B cell (primary cell): ENCODE measurements around the gene BRF1. TPM values are rescaled to one million over a fixed set of nuclear protein-coding genes. Genes with fewer than 3 reads are reported as not detected.

Experiments
- ATAC-seq: fragments of 200-7000 bp; cut with Tn5 transposase; one replicate; pipeline ENCODE4 v1.10.0; 2021; ENCODE audit warnings: low read depth, mild to moderate bottlenecking, moderate number of reproducible peaks, moderate library complexity
- CTCF ChIA-PET: fragments of 350-600 bp; sonication (Branson Sonifier 250); formaldehyde crosslinking; loops from one replicate; lab custom pipeline; 2021; ENCODE audit warnings: antibody characterized with exemption, inconsistent platforms; lab: Charles Lee
- POLR2A ChIA-PET: fragments of 350-600 bp; sonication (Branson Sonifier 250); formaldehyde crosslinking; loops from one replicate; lab custom pipeline; 2021; ENCODE audit warnings: antibody characterized with exemption; lab: Charles Lee
- DNase-seq: peaks from one replicate; pipeline ENCODE4 v3.0.0; 2013
- H2AFZ ChIP-seq: 2 replicates; pipeline ENCODE4 v1.6.1; 2012; ENCODE audit warnings: mild to moderate bottlenecking, low read depth, low read length; ENCODE audit not compliant: insufficient read depth, poor library complexity, severe bottlenecking
- H3K27ac ChIP-seq, 2 donors: 1 replicate in 1 of 2; 2 replicates in 1 of 2; pipeline ENCODE4 v1.5.1; 2012 to 2013; ENCODE audit warnings: low read length in 2 of 2, mild to moderate bottlenecking in 2 of 2, moderate library complexity in 1 of 2
- H3K27me3 ChIP-seq, 4 experiments: fragments of 200-600 bp in 1 of 4; sonication (generic) in 1 of 4; replicated peaks in 1 of 4; 1 replicate in 2 of 4; 2 replicates in 2 of 4; pipeline versions ENCODE4 v1.6.1 to v1.7.0; 2013 to 2016; ENCODE audit warnings: low read length in 3 of 4, mild to moderate bottlenecking in 2 of 4, mixed read lengths in 1 of 4, moderate library complexity in 1 of 4; ENCODE audit not compliant: insufficient read depth in 4 of 4, control insufficient read depth in 3 of 4; ENCODE audit errors: control extremely low read depth in 1 of 4
- H3K36me3 ChIP-seq, 2 experiments: replicated peaks in 1 of 2; 1 replicate in 1 of 2; 2 replicates in 1 of 2; pipeline versions ENCODE4 v1.6.1 to v1.7.1; 2013; ENCODE audit warnings: low read length in 1 of 2; ENCODE audit not compliant: insufficient read depth in 2 of 2, control insufficient read depth in 1 of 2; ENCODE audit errors: control extremely low read depth in 1 of 2, extremely low read depth in 1 of 2
- H3K4me1 ChIP-seq, 2 donors: fragments of 200-600 bp in 1 of 2; sonication (generic) in 1 of 2; 1 replicate in 1 of 2; 2 replicates in 1 of 2; pipeline versions ENCODE4 v1.5.1 to v1.6.1; 2013 to 2017; ENCODE audit warnings: low read length in 2 of 2; ENCODE audit not compliant: control insufficient read depth in 2 of 2, insufficient read depth in 2 of 2
- H3K4me2 ChIP-seq: replicated peaks from 2 replicates; pipeline ENCODE3; 2012; ENCODE audit warnings: mild to moderate bottlenecking, low read depth, low read length; ENCODE audit not compliant: poor library complexity, severe bottlenecking
- H3K4me3 ChIP-seq, 5 experiments: fragments of 200-600 bp in 1 of 5; sonication (generic) in 1 of 5; 1 replicate in 3 of 5; 2 replicates in 2 of 5; pipeline versions ENCODE4 v1.5.1 to v1.7.0; 2011 to 2016; ENCODE audit warnings: low read length in 4 of 5, mild to moderate bottlenecking in 4 of 5, low read depth in 2 of 5, control low read depth in 1 of 5, moderate library complexity in 1 of 5; ENCODE audit not compliant: insufficient read depth in 1 of 5; ENCODE audit errors: control extremely low read depth in 1 of 5, extremely low read depth in 1 of 5
- H3K79me2 ChIP-seq: fragments of 200-600 bp; sonication (generic); one replicate; pipeline ENCODE4 v1.6.0; 2016; ENCODE audit warnings: low read length; ENCODE audit not compliant: control insufficient read depth, insufficient read depth
- H3K9ac ChIP-seq: fragments of 200-600 bp; sonication (generic); 2 replicates; pipeline ENCODE4 v1.6.1; 2017; ENCODE audit warnings: mild to moderate bottlenecking, low read length, moderate library complexity
- H3K9me3 ChIP-seq, 3 donors: one replicate each; pipeline versions ENCODE4 v1.6.1 to v1.7.1; 2013; ENCODE audit warnings: low read length in 2 of 3; ENCODE audit not compliant: control insufficient read depth in 2 of 3, insufficient read depth in 1 of 3; ENCODE audit errors: control extremely low read depth in 1 of 3
- H4K20me1 ChIP-seq: 2 replicates; pipeline ENCODE4 v1.6.0; 2012; ENCODE audit warnings: mild to moderate bottlenecking, low read length; ENCODE audit not compliant: insufficient read depth, control insufficient read depth, poor library complexity, severe bottlenecking
- H3K27ac Mint-ChIP-seq: one replicate; pipeline ENCODE4 v1.8.0; 2021; ENCODE audit warnings: mixed read lengths
- H3K27me3 Mint-ChIP-seq: one replicate; pipeline ENCODE4 v1.8.0; 2021; ENCODE audit warnings: mixed read lengths
- H3K4me1 Mint-ChIP-seq: one replicate; pipeline ENCODE4 v1.8.0; 2021; ENCODE audit warnings: mixed read lengths
- H3K4me3 Mint-ChIP-seq: one replicate; pipeline ENCODE4 v1.8.0; 2021; ENCODE audit warnings: mixed read lengths
- H3K9me3 Mint-ChIP-seq: one replicate; pipeline ENCODE4 v1.8.0; 2022; ENCODE audit warnings: mixed read lengths; ENCODE audit not compliant: insufficient read depth
- CTCF ChIP-seq: fragments of 200-600 bp; IDR thresholded peaks from one replicate; pipeline ENCODE4 v1.8.0; 2022; ENCODE audit warnings: antibody characterized with exemption, mild to moderate bottlenecking
- EZH2 ChIP-seq: IDR thresholded peaks from 2 replicates; pipeline ENCODE4 v1.6.1; 2012; ENCODE audit warnings: borderline replicate concordance, low read depth, mild to moderate bottlenecking, moderate library complexity, low read length; ENCODE audit not compliant: insufficient read depth, poor library complexity, severe bottlenecking
- WGBS: methylation state at CpG from one replicate; pipeline ENCODE4 v1.1.5; 2013; ENCODE audit warnings: missing lambda C conversion rate; ENCODE audit not compliant: insufficient coverage; 5-methylcytosine and 5-hydroxymethylcytosine counted together
- intact Hi-C: fragments of 100-400 bp; cut with micrococcal nuclease; formaldehyde crosslinking; loops from one replicate; pipeline ENCODE4 v1.10.0; 2022
- polyA plus RNA-seq: library from polyadenylated mRNA; depleted of rRNA; stranded (reverse); fragments of >200 nt; gene quantifications from 2 replicates; pipeline ENCODE4 v1.2.3, GENCODE V29; 2012
- total RNA-seq, 2 donors: library from RNA; stranded (reverse); fragments of 120-200 nt in 1 of 2; gene quantifications; 1 replicate in 1 of 2; 2 replicates in 1 of 2; pipeline versions ENCODE4 v1.2.3 to v1.2.4, GENCODE V29; 2013 to 2022

BRF1 gene
- total and polyA plus RNA-seq, 2 donors (not counting 1 experiment from before 2014, with no cell fraction given) = 24.5 to 55.8 TPM

GRCh38 chr14:105182296-105183020 is 118.3 kb downstream of the BRF1 start:
- 59% methylated on average over 25 of the region's 25 CpGs for WGBS

More at GRCh38 chr14:105182296-105183020, 118.3 kb downstream of the BRF1 start:
- H3K9me3 ChIP-seq = peaks cover 0 to 4% (median 0%) of the 10 kb centered on the region in 3 donors
- peak overlapping the region; percentile 68 for H3K4me3 Mint-ChIP-seq
- CTCF ChIA-PET = interaction anchor here (1.4 kb wide), 1 partner anchor 119 kb away, joined by 4 read pairs; the partner anchor contains the start of gene BRF1
- no peak overlapping the region for H3K9ac ChIP-seq
- H3K27me3 Mint-ChIP-seq = peaks cover 4% of the 10 kb centered on the region
- DNase-seq (no peak), ATAC-seq (no peak)
- peaks cover 9 to 16% of the 10 kb centered on the region in 2 donors for H3K4me1 ChIP-seq
- no peak overlapping the region for H3K4me3 ChIP-seq
- no peak overlapping the region for H3K4me2 ChIP-seq
- POLR2A ChIA-PET = no interaction called here
- no peaks in the 10 kb centered on the region for H3K9me3 Mint-ChIP-seq
- H3K79me2 ChIP-seq = peaks cover 5% of the 10 kb centered on the region
- no peak overlapping the region for H3K27ac ChIP-seq
- peaks cover 18% of the 10 kb centered on the region for H4K20me1 ChIP-seq
- no peaks in the 10 kb centered on the region for H3K36me3 ChIP-seq
- H3K27ac Mint-ChIP-seq = peak overlapping the region; percentile 59
- H2AFZ ChIP-seq = no peak overlapping the region
- TF ChIP-seq EZH2 (no peak), CTCF (no peak)
- intact Hi-C loops = loop anchor here (5.0 kb wide), 1 partner anchor 355 kb away; no protein-coding TSS in a partner anchor
- H3K27me3 ChIP-seq = peaks cover 0 to 9% (median 0%) of the 10 kb centered on the region in 4 experiments
- peaks cover 12% of the 10 kb centered on the region for H3K4me1 Mint-ChIP-seq
